Activated CD4-positive, alpha-beta T cell treated with anti-CD3 and anti-CD28 coated beads, Interleukin-2, Interleukin-6, amounts not matched to agents 100 ng/mL and 50 ng/mL, durations not matched to agents 16 hours and 8 hours (primary cell): ENCODE results near the gene EXOSC7.
"Not testable (repeated sequence)": the region's sequence is repeated elsewhere in the genome, so short reads cannot be mapped to it uniquely, and the experiment has no call there.

Experiments
- DNase-seq: peaks from one replicate; pipeline ENCODE4 v3.0.0-alpha.2; 2020

Gene EXOSC7

GRCh38 chr3:44976002-44976815, at the start of gene EXOSC7, which contains the start of gene ZDHHC3:
Gene EXOSC7 (plus strand): TSS chr3:44976244. CDS start chr3:44976278, 34 bp downstream.
Gene ZDHHC3 (minus strand): TSS chr3:44976174. CDS start chr3:44959436, 16,738 bp downstream.
- DNase-seq = peak; percentile 88

- DNase-seq = no peak
Measured at GRCh38 chr3:44926921-44927320, 49.1 kb upstream of the EXOSC7 start.

- no peak for DNase-seq
Measured at GRCh38 chr3:44927371-44927770, 48.7 kb upstream of the EXOSC7 start.

- no peak for DNase-seq
Measured at GRCh38 chr3:44929782-44930181, 46.3 kb upstream of the EXOSC7 start.

- DNase-seq = no peak
Measured at GRCh38 chr3:44930911-44931310, 45.1 kb upstream of the EXOSC7 start.

GRCh38 chr3:44931791-44932190, 44.3 kb upstream of the EXOSC7 start:
- no peak for DNase-seq

- no peak for DNase-seq
Measured at GRCh38 chr3:44932271-44932670, 43.8 kb upstream of the EXOSC7 start.

GRCh38 chr3:44932986-44933944, 42.8 kb upstream of the EXOSC7 start:
- no peak for DNase-seq

GRCh38 chr3:44939581-44940036, 36.4 kb upstream of the EXOSC7 start:
- DNase-seq = no peak

- DNase-seq = no peak
Measured at GRCh38 chr3:44942202-44942921, 33.7 kb upstream of the EXOSC7 start.

- DNase-seq = no peak
Measured at GRCh38 chr3:44948239-44948638, 27.8 kb upstream of the EXOSC7 start.

- DNase-seq = not testable (repeated sequence)
Measured at GRCh38 chr3:44949770-44950169, 26.3 kb upstream of the EXOSC7 start.

- DNase-seq = no peak
Measured at GRCh38 chr3:44950275-44950734, 25.7 kb upstream of the EXOSC7 start.

- DNase-seq = no peak
Measured at GRCh38 chr3:44952689-44953088, 23.4 kb upstream of the EXOSC7 start.

GRCh38 chr3:44954304-44954703, 21.7 kb upstream of the EXOSC7 start:
- no peak for DNase-seq

GRCh38 chr3:44954962-44955361, 21.1 kb upstream of the EXOSC7 start:
- DNase-seq = no peak

GRCh38 chr3:44955917-44956316, 20.1 kb upstream of the EXOSC7 start:
- no peak for DNase-seq

GRCh38 chr3:44957986-44958385, 18.1 kb upstream of the EXOSC7 start:
- DNase-seq = no peak

- DNase-seq = no peak
Measured at GRCh38 chr3:44958386-44958785, 17.7 kb upstream of the EXOSC7 start.

- peak; percentile 42 for DNase-seq
Measured at GRCh38 chr3:44960387-44961026, 15.5 kb upstream of the EXOSC7 start.

GRCh38 chr3:44961888-44962287, 14.2 kb upstream of the EXOSC7 start:
- no peak for DNase-seq
